HG02678 (cell line): Measurements from ENCODE around the gene FAT2.
"Not testable (repeated sequence)": the region's sequence is repeated elsewhere in the genome, so short reads cannot be mapped to it uniquely, and the experiment has no call there.

Experiments used
- ATAC-seq: cut with Tn5 transposase; IDR thresholded peaks from one replicate; pipeline ENCODE4 v1.9.1; 2021; ENCODE audit warnings: mild to moderate bottlenecking, moderate library complexity; ENCODE audit not compliant: unreplicated experiment

Gene FAT2

GRCh38 chr5:151615431-151615830, 24.3 kb upstream of the FAT2 start:
- ATAC-seq, result no peak

GRCh38 chr5:151614565-151614964, 23.4 kb upstream of the FAT2 start:
- no peak for ATAC-seq

GRCh38 chr5:151612689-151613427, 21.7 kb upstream of the FAT2 start:
- peak; percentile 84 for ATAC-seq

- no peak for ATAC-seq
Measured at GRCh38 chr5:151611127-151611775, 20.1 kb upstream of the FAT2 start.

- ATAC-seq, result no peak
Measured at GRCh38 chr5:151608522-151608921, 17.4 kb upstream of the FAT2 start.

GRCh38 chr5:151607304-151607703, 16.2 kb upstream of the FAT2 start:
- ATAC-seq, result no peak

- ATAC-seq, result no peak
Measured at GRCh38 chr5:151605559-151605958, 14.4 kb upstream of the FAT2 start.

GRCh38 chr5:151602806-151603205, 11.7 kb upstream of the FAT2 start:
- no peak for ATAC-seq

GRCh38 chr5:151601391-151601790, 10.3 kb upstream of the FAT2 start:
- ATAC-seq, result no peak

- no peak for ATAC-seq
Measured at GRCh38 chr5:151600069-151600665, 9.0 kb upstream of the FAT2 start.

- no peak for ATAC-seq
Measured at GRCh38 chr5:151598984-151599383, 7.9 kb upstream of the FAT2 start.

GRCh38 chr5:151598549-151598948, 7.4 kb upstream of the FAT2 start:
- ATAC-seq, result no peak

GRCh38 chr5:151597749-151598148, 6.6 kb upstream of the FAT2 start:
- ATAC-seq, result no peak

- ATAC-seq, result no peak
Measured at GRCh38 chr5:151596828-151597539, 5.9 kb upstream of the FAT2 start.

- no peak for ATAC-seq
Measured at GRCh38 chr5:151595411-151595826, 4.3 kb upstream of the FAT2 start.

GRCh38 chr5:151592855-151593408, 1.8 kb upstream of the FAT2 start:
- ATAC-seq, result peak; percentile 86

- ATAC-seq, result no peak
Measured at GRCh38 chr5:151589878-151590570, 1.1 kb downstream of the FAT2 start.

GRCh38 chr5:151587796-151588555, 3.2 kb downstream of the FAT2 start:
- ATAC-seq, result no peak

GRCh38 chr5:151585970-151586369, 5.2 kb downstream of the FAT2 start:
- ATAC-seq, result no peak

GRCh38 chr5:151585344-151585743, 5.8 kb downstream of the FAT2 start:
- ATAC-seq, result not testable (repeated sequence)
